GM12878 (cell line): Measurements from ENCODE around the gene HAAO. TPM values are rescaled to one million over a fixed set of nuclear protein-coding genes. Genes with fewer than 3 reads are reported as not detected.

Experiments
- ATAC-seq: fragments of 200-7000 bp; cut with Tn5 transposase; 3 replicates; pipeline ENCODE4 v1.9.1; 2020; ENCODE audit warnings: mild to moderate bottlenecking, moderate library complexity
- BruUV-seq: library from RNA; stranded (reverse); fragments of 400-500 nt; replicated peaks from 2 replicates; lab custom pipeline; 2021; lab: Mats Ljungman, UMichigan
- CTCF ChIA-PET: fragments of 300-600 bp; sonication (Branson Sonifier 250); formaldehyde crosslinking; extraction: SDS; loops from one replicate; lab custom pipeline; 2021; ENCODE audit warnings: inconsistent platforms; lab: Yijun Ruan, JAX
- POLR2A ChIA-PET: fragments of 350-600 bp; formaldehyde crosslinking; extraction: SDS; loops from one replicate; lab custom pipeline; 2021; ENCODE audit warnings: inconsistent platforms; lab: Charles Lee
- RAD21 ChIA-PET: fragments of 300-600 bp; sonication (Branson Sonifier 250); formaldehyde crosslinking; loops from one replicate; lab custom pipeline; 2023; ENCODE audit warnings: antibody characterized with exemption; ENCODE audit not compliant: unreplicated experiment; lab: Charles Lee
- SMC1A ChIA-PET: fragments of 300-600 bp; sonication (Branson Sonifier 250); formaldehyde crosslinking; loops from one replicate; lab custom pipeline; 2023; ENCODE audit not compliant: unreplicated experiment, uncharacterized antibody; lab: Charles Lee
- DNase-seq: peaks from one replicate; pipeline ENCODE4 v3.0.0-alpha.2; 2011; ENCODE audit warnings: low read depth, low spot score
- FAIRE-seq: peaks from 3 replicates; lab custom pipeline; 2011; peaks lifted over from hg19 to GRCh38; lab: Jason Lieb, UNC
- H2AFZ ChIP-seq: 2 replicates; pipeline ENCODE4 v1.6.0; 2011; ENCODE audit warnings: low read depth, low read length, control low read depth; ENCODE audit not compliant: control insufficient read depth
- H3K27ac ChIP-seq: 2 replicates; pipeline ENCODE4 v1.5.1; 2011; ENCODE audit warnings: control low read depth; ENCODE audit not compliant: control insufficient read depth, insufficient read depth
- H3K27me3 ChIP-seq, 2 experiments: replicated peaks in 1 of 2; 2 replicates each; pipeline versions ENCODE4 v1.6.0 to v1.6.1; 2011; ENCODE audit warnings: low read length in 1 of 2; ENCODE audit not compliant: control insufficient read depth in 2 of 2, insufficient read depth in 2 of 2
- H3K36me3 ChIP-seq, 2 experiments: 2 replicates each; pipeline ENCODE4 v1.5.1; 2011; ENCODE audit warnings: low read length in 1 of 2; ENCODE audit not compliant: control insufficient read depth in 2 of 2, insufficient read depth in 2 of 2
- H3K4me1 ChIP-seq: 2 replicates; pipeline ENCODE4 v1.6.1; 2011; ENCODE audit warnings: mild to moderate bottlenecking, low read length, moderate library complexity, mixed read lengths; ENCODE audit not compliant: control insufficient read depth, insufficient read depth
- H3K4me2 ChIP-seq: 2 replicates; pipeline ENCODE4 v1.6.0; 2011; ENCODE audit warnings: control low read depth; ENCODE audit not compliant: control insufficient read depth, insufficient read depth
- H3K4me3 ChIP-seq: fragments of 200-600 bp; sonication (generic); 2 replicates; pipeline ENCODE4 v1.5.1; 2016
- H3K79me2 ChIP-seq: 2 replicates; pipeline ENCODE4 v1.6.0; 2011; ENCODE audit warnings: low read length; ENCODE audit not compliant: control insufficient read depth, insufficient read depth
- H3K9ac ChIP-seq: 2 replicates; pipeline ENCODE4 v1.8.0; 2011; ENCODE audit warnings: low read length, control low read depth, mixed read lengths; ENCODE audit not compliant: control insufficient read depth, insufficient read depth
- H3K9me3 ChIP-seq: replicated peaks from 3 replicates; pipeline ENCODE4 v1.5.1; 2011; ENCODE audit warnings: mild to moderate bottlenecking, low read length; ENCODE audit not compliant: control insufficient read depth, insufficient read depth
- H4K20me1 ChIP-seq: 2 replicates; pipeline ENCODE4 v1.6.0; 2011; ENCODE audit not compliant: control insufficient read depth, insufficient read depth
- CBX3 ChIP-seq: fragments of 200-600 bp; sonication (generic); IDR thresholded peaks from 2 replicates; pipeline ENCODE4 v1.6.1; 2016; ENCODE audit warnings: low read depth, borderline replicate concordance
- EP300 ChIP-seq, 2 experiments: fragments of 150-350 bp in 1 of 2; IDR thresholded peaks; 2 replicates each; pipeline ENCODE4 v1.6.1; 2011 to 2012; ENCODE audit warnings: low read depth in 2 of 2, low read length in 2 of 2, borderline replicate concordance in 1 of 2, improper control_type of control experiment in 1 of 2, inconsistent platforms in 1 of 2; ENCODE audit not compliant: control insufficient read depth in 1 of 2
- JUNB ChIP-seq: IDR thresholded peaks from 2 replicates; pipeline ENCODE4 v1.6.1; 2016; ENCODE audit warnings: antibody characterized with exemption, mild to moderate bottlenecking
- MEF2A ChIP-seq: IDR thresholded peaks from 2 replicates; pipeline ENCODE4 v1.6.1; 2011; ENCODE audit warnings: low read depth, mild to moderate bottlenecking, low read length, moderate library complexity; ENCODE audit not compliant: insufficient read depth
- NFIC ChIP-seq: IDR thresholded peaks from 2 replicates; pipeline ENCODE4 v1.6.1; 2012; ENCODE audit warnings: low read depth, mild to moderate bottlenecking, inconsistent platforms, low read length, moderate library complexity
- POU2F2 ChIP-seq: IDR thresholded peaks from 3 replicates; pipeline ENCODE4 v1.6.1; 2011; ENCODE audit warnings: low read depth, mild to moderate bottlenecking, low read length, borderline replicate concordance
- TARDBP ChIP-seq: IDR thresholded peaks from 2 replicates; pipeline ENCODE4 v1.6.1; 2016; ENCODE audit warnings: borderline replicate concordance
- WGBS: methylation state at CpG from one replicate; pipeline ENCODE4 v1.1.6; 2016; ENCODE audit warnings: low lambda C conversion rate; ENCODE audit not compliant: insufficient replicate concordance, insufficient coverage; ENCODE audit errors: missing lambda C conversion rate; 5-methylcytosine and 5-hydroxymethylcytosine counted together
- in situ Hi-C: fragments of 300-500 bp; cut with MboI; formaldehyde crosslinking; loops from 9 replicates; pipeline ENCODE4 v1.14.3; 2018; ENCODE audit warnings: mixed read lengths
- intact Hi-C: fragments of 100-400 bp; cut with micrococcal nuclease; formaldehyde crosslinking; loops from one replicate; pipeline ENCODE4 v1.14.2; 2022; ENCODE audit not compliant: unreplicated experiment
- polyA plus RNA-seq, 11 experiments: library from polyadenylated mRNA; depleted of rRNA in 4 of 11; unstranded in 6 of 11; stranded (reverse) in 5 of 11; fragments of >200 nt; fragmentation: Nextera tagmentation in 4 of 11; fragmentation: Illumina TruSeq in 1 of 11; extraction: Ambion mirVana in 4 of 11; extraction: Trizol in 1 of 11; gene quantifications; 1 replicate in 1 of 11; 2 replicates in 10 of 11; pipeline versions ENCODE4 v1.2.1 to v1.2.3, GENCODE V29; 2011 to 2016; ENCODE audit warnings: inconsistent platforms in 2 of 11, missing spikeins in 2 of 11, low read depth in 1 of 11
- total RNA-seq, 4 experiments: library from RNA; depleted of rRNA in 3 of 4; stranded (reverse); fragments of >200 nt in 3 of 4; fragmentation: Illumina TruSeq in 1 of 4; extraction: Trizol in 1 of 4; gene quantifications; 2 replicates each; pipeline versions ENCODE4 v1.2.1 to v1.2.3, GENCODE V29; 2013 to 2021
- TF ChIP-seq, protein P1 (sequence below): fragments of 450-650 bp; IDR thresholded peaks from 2 replicates; pipeline ENCODE4 v1.6.1; 2016; ENCODE audit warnings: mild to moderate bottlenecking

Gene HAAO
- total and polyA plus RNA-seq, 10 of the 15 experiments (the other 5 are each of a cell fraction or from before 2014, with no cell fraction given), result 4.3 to 58.7 (median 26.8) TPM

- ChIA-PET RAD21 (interaction anchor here (0.6 to 2.4 kb wide), 2 partner anchors 11 to 736 kb away, joined by 3 to 8 read pairs; no protein-coding TSS in a partner anchor), SMC1A (no interaction called here), POLR2A (interaction anchor here (0.8 kb wide), 1 partner anchor 10 kb away, joined by 3 read pairs; no protein-coding TSS in a partner anchor), CTCF (interaction anchor here (1.2 kb wide), 1 partner anchor 11 kb away, joined by 3 read pairs; no protein-coding TSS in a partner anchor)
- WGBS, result 94% methylated on average over 5 of the region's 5 CpGs
- no peaks in the 10 kb centered on the region for H3K9me3 ChIP-seq
- H3K4me2 ChIP-seq, result no peak overlapping the region
- BruUV-seq, result no TSS peak
- FAIRE-seq, result no peak
- H3K79me2 ChIP-seq, result no peaks in the 10 kb centered on the region
- no peaks in the 10 kb centered on the region for H4K20me1 ChIP-seq
- no peak for ATAC-seq
- TF ChIP-seq TARDBP (no peak), CBX3 (no peak), JUNB (no peak), NFIC (no peak), MEF2A (no peak), POU2F2 (no peak), EP300 (IDR thresholded peaks at IDR 0.05; ENCODE audit: borderline replicate concordance in 1 of 2, control insufficient read depth in 1 of 2, low read depth in 2 of 2, low read length in 2 of 2) (no peak)
- TF ChIP-seq, protein P1, sequence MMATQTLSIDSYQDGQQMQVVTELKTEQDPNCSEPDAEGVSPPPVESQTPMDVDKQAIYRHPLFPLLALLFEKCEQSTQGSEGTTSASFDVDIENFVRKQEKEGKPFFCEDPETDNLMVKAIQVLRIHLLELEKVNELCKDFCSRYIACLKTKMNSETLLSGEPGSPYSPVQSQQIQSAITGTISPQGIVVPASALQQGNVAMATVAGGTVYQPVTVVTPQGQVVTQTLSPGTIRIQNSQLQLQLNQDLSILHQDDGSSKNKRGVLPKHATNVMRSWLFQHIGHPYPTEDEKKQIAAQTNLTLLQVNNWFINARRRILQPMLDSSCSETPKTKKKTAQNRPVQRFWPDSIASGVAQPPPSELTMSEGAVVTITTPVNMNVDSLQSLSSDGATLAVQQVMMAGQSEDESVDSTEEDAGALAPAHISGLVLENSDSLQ, result no peak
- intact Hi-C loops, result no loop called here
- no peak overlapping the region for H3K27ac ChIP-seq
- H2AFZ ChIP-seq, result no peak overlapping the region
- H3K4me3 ChIP-seq, result no peak overlapping the region
- H3K9ac ChIP-seq, result no peak overlapping the region
- no peak for DNase-seq
- no peaks in the 10 kb centered on the region for H3K27me3 ChIP-seq
- H3K4me1 ChIP-seq, result peaks cover 4% of the 10 kb centered on the region
- in situ Hi-C loops, result no loop called here
- H3K36me3 ChIP-seq, result no peaks in the 10 kb centered on the region
These were observed 12.5 kb upstream of the HAAO start for GRCh38 chr2:42804891-42805290.
